ENCODE measurements around the gene GRID1.

GRCh38 chr10:86372119-86372783 is 5.7 kb upstream of the GRID1 start:
- TF ChIP-seq CTCF (IDR thresholded peaks at IDR 0.05): no peak
- no peak for TF ChIP-seq POLR2A (IDR thresholded peaks at IDR 0.05)

Data from esophagus squamous epithelium (tissue), 4 donors.